CD14-positive monocyte (primary cell): Measurements from ENCODE around the gene UGT1A3. TPM values are rescaled to one million over a fixed set of nuclear protein-coding genes. Genes with fewer than 3 reads are reported as not detected.

Source experiments
- DNase-seq, 3 donors: peaks; one replicate each; pipeline ENCODE4 v3.0.0-alpha.2; 2011 to 2022
- H2AFZ ChIP-seq: 2 replicates; pipeline ENCODE4 v1.6.0; 2012; ENCODE audit warnings: mild to moderate bottlenecking, low read depth, low read length, inconsistent platforms; ENCODE audit not compliant: insufficient read depth, poor library complexity, severe bottlenecking
- H3K27ac ChIP-seq, 2 donors: 1 replicate in 1 of 2; 2 replicates in 1 of 2; pipeline ENCODE4 v1.5.1; 2012 to 2013; ENCODE audit warnings: low read length in 2 of 2, control low read depth in 1 of 2, inconsistent platforms in 1 of 2, low read depth in 1 of 2, mild to moderate bottlenecking in 1 of 2
- H3K27me3 ChIP-seq, 2 donors: one replicate each; pipeline versions ENCODE4 v1.6.0 to v1.6.1; 2011 to 2013; ENCODE audit warnings: low read length in 2 of 2; ENCODE audit not compliant: control insufficient read depth in 2 of 2, insufficient read depth in 2 of 2
- H3K36me3 ChIP-seq, 2 donors: replicated peaks in 1 of 2; 1 replicate in 1 of 2; 2 replicates in 1 of 2; pipeline versions ENCODE4 v1.5.1 to v1.6.1; 2012 to 2013; ENCODE audit warnings: low read length in 2 of 2, control low read depth in 1 of 2, inconsistent platforms in 1 of 2, mild to moderate bottlenecking in 1 of 2; ENCODE audit not compliant: insufficient read depth in 2 of 2, control insufficient read depth in 1 of 2
- H3K4me1 ChIP-seq, 2 donors: 1 replicate in 1 of 2; 2 replicates in 1 of 2; pipeline versions ENCODE4 v1.5.1 to v1.6.1; 2012 to 2013; ENCODE audit warnings: low read length in 2 of 2, control low read depth in 1 of 2, inconsistent platforms in 1 of 2, mild to moderate bottlenecking in 1 of 2, moderate library complexity in 1 of 2; ENCODE audit not compliant: insufficient read depth in 2 of 2, control insufficient read depth in 1 of 2
- H3K4me2 ChIP-seq: replicated peaks from 2 replicates; pipeline ENCODE3; 2012; ENCODE audit warnings: low read length, moderate library complexity, mild to moderate bottlenecking; ENCODE audit not compliant: poor library complexity, severe bottlenecking; ENCODE audit errors: extremely low read depth
- H3K4me3 ChIP-seq, 3 experiments: fragments of 200-600 bp in 1 of 3; sonication (generic) in 1 of 3; replicated peaks in 1 of 3; 1 replicate in 2 of 3; 2 replicates in 1 of 3; pipeline ENCODE4 v1.5.1; 2011 to 2013; ENCODE audit warnings: low read length in 3 of 3, mild to moderate bottlenecking in 3 of 3, control low read depth in 2 of 3, low read depth in 2 of 3, inconsistent platforms in 1 of 3, moderate library complexity in 1 of 3
- H3K79me2 ChIP-seq: 2 replicates; pipeline ENCODE4 v1.6.0; 2012; ENCODE audit warnings: mild to moderate bottlenecking, control low read depth, inconsistent platforms, low read length, moderate library complexity; ENCODE audit not compliant: insufficient read depth
- H3K9ac ChIP-seq: 2 replicates; pipeline ENCODE4 v1.6.0; 2017; ENCODE audit warnings: low read length, mild to moderate bottlenecking; ENCODE audit not compliant: insufficient read depth, poor library complexity, severe bottlenecking
- H3K9me3 ChIP-seq, 2 donors: replicated peaks in 1 of 2; 1 replicate in 1 of 2; 2 replicates in 1 of 2; pipeline versions ENCODE4 v1.5.1 to v1.6.1; 2012 to 2013; ENCODE audit warnings: low read length in 2 of 2, control low read depth in 1 of 2; ENCODE audit not compliant: control insufficient read depth in 1 of 2, insufficient read depth in 1 of 2
- H4K20me1 ChIP-seq: 2 replicates; pipeline ENCODE4 v1.6.0; 2012; ENCODE audit warnings: mild to moderate bottlenecking, low read length, control low read depth, moderate library complexity; ENCODE audit not compliant: insufficient read depth
- H3K27ac Mint-ChIP-seq, 7 donors: one replicate each; pipeline ENCODE4 v1.8.0; 2020; ENCODE audit warnings: mild to moderate bottlenecking in 7 of 7, mixed read lengths in 7 of 7, moderate library complexity in 6 of 7, inconsistent platforms in 2 of 7
- H3K27me3 Mint-ChIP-seq, 3 donors: one replicate each; pipeline ENCODE4 v1.8.0; 2021 to 2022; ENCODE audit warnings: low read depth in 3 of 3, mild to moderate bottlenecking in 3 of 3, mixed read lengths in 3 of 3, moderate library complexity in 3 of 3, inconsistent platforms in 1 of 3
- H3K36me3 Mint-ChIP-seq, 2 donors: one replicate each; pipeline ENCODE4 v1.8.0; 2020; ENCODE audit warnings: mixed read lengths in 2 of 2, inconsistent platforms in 1 of 2, mild to moderate bottlenecking in 1 of 2
- H3K4me1 Mint-ChIP-seq: one replicate; pipeline ENCODE4 v1.8.0; 2020; ENCODE audit warnings: mild to moderate bottlenecking, mixed read lengths
- H3K4me3 Mint-ChIP-seq, 2 donors: one replicate each; pipeline ENCODE4 v1.8.0; 2020; ENCODE audit warnings: mild to moderate bottlenecking in 2 of 2, mixed read lengths in 2 of 2, moderate library complexity in 1 of 2
- H3K9me3 Mint-ChIP-seq, 7 donors: one replicate each; pipeline ENCODE4 v1.8.0; 2020 to 2022; ENCODE audit warnings: mixed read lengths in 7 of 7, mild to moderate bottlenecking in 6 of 7, moderate library complexity in 6 of 7, inconsistent platforms in 2 of 7
- WGBS: methylation state at CpG from one replicate; pipeline ENCODE4 v1.1.5; 2013; ENCODE audit warnings: missing lambda C conversion rate; ENCODE audit not compliant: insufficient coverage; 5-methylcytosine and 5-hydroxymethylcytosine counted together
- intact Hi-C, 2 donors: fragments of 100-400 bp; cut with micrococcal nuclease; formaldehyde crosslinking; loops; one replicate each; pipeline versions ENCODE4 v1.15.0 to v1.15.1; 2023
- polyA plus RNA-seq, 3 donors: library from polyadenylated mRNA; depleted of rRNA in 1 of 3; unstranded in 2 of 3; stranded (reverse) in 1 of 3; fragments of 300-500 nt in 2 of 3; fragments of >200 nt in 1 of 3; fragmentation: Illumina TruSeq in 2 of 3; gene quantifications; 1 replicate in 2 of 3; 2 replicates in 1 of 3; pipeline ENCODE4 v1.2.3, GENCODE V29; 2012 to 2021
- TF ChIP-seq, protein P1 (sequence below): fragments of 200-600 bp; IDR thresholded peaks from one replicate; pipeline ENCODE4 v1.8.0; 2022; ENCODE audit warnings: antibody characterized with exemption, mild to moderate bottlenecking

The UGT1A3 gene
- polyA plus RNA-seq, 3 donors = not detected

DNA sequence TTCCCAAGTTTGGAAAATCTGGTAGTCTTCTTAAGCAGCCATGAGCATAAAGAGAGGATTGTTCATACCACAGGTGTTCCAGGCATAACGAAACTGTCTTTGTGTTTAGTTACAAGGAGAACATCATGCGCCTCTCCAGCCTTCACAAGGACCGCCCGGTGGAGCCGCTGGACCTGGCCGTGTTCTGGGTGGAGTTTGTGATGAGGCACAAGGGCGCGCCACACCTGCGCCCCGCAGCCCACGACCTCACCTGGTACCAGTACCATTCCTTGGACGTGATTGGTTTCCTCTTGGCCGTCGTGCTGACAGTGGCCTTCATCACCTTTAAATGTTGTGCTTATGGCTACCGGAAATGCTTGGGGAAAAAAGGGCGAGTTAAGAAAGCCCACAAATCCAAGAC is 43.3 kb downstream of the UGT1A3 start:
- Mint-ChIP-seq H3K36me3 (no peaks in the 10 kb centered on the region), H3K9me3 (peaks cover 7 to 20% (median 14%) of the 10 kb centered on the region in 7 donors), H3K27me3 (peaks cover 4 to 6% (median 4%) of the 10 kb centered on the region in 3 donors), H3K4me1 (no peaks in the 10 kb centered on the region), H3K4me3 (no peak overlapping the region), H3K27ac (no peak overlapping the region)
- H3K27me3 ChIP-seq = no peaks in the 10 kb centered on the region
- H3K4me1 ChIP-seq = no peaks in the 10 kb centered on the region
- no peaks in the 10 kb centered on the region for H3K79me2 ChIP-seq
- DNase-seq = no peak
- intact Hi-C loops = no loop called here
- peaks cover 13 to 19% of the 10 kb centered on the region in 2 donors for H3K9me3 ChIP-seq
- H3K36me3 ChIP-seq = no peaks in the 10 kb centered on the region
- no peak overlapping the region for H3K27ac ChIP-seq
- 95% methylated on average over 14 of the region's 16 CpGs for WGBS
- no peak overlapping the region for H3K4me3 ChIP-seq
- H3K4me2 ChIP-seq = no peak overlapping the region
- H3K9ac ChIP-seq = no peak overlapping the region
- no peaks in the 10 kb centered on the region for H4K20me1 ChIP-seq
- H2AFZ ChIP-seq = no peak overlapping the region
- TF ChIP-seq, protein P1, sequence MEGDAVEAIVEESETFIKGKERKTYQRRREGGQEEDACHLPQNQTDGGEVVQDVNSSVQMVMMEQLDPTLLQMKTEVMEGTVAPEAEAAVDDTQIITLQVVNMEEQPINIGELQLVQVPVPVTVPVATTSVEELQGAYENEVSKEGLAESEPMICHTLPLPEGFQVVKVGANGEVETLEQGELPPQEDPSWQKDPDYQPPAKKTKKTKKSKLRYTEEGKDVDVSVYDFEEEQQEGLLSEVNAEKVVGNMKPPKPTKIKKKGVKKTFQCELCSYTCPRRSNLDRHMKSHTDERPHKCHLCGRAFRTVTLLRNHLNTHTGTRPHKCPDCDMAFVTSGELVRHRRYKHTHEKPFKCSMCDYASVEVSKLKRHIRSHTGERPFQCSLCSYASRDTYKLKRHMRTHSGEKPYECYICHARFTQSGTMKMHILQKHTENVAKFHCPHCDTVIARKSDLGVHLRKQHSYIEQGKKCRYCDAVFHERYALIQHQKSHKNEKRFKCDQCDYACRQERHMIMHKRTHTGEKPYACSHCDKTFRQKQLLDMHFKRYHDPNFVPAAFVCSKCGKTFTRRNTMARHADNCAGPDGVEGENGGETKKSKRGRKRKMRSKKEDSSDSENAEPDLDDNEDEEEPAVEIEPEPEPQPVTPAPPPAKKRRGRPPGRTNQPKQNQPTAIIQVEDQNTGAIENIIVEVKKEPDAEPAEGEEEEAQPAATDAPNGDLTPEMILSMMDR = no peak

DNA sequence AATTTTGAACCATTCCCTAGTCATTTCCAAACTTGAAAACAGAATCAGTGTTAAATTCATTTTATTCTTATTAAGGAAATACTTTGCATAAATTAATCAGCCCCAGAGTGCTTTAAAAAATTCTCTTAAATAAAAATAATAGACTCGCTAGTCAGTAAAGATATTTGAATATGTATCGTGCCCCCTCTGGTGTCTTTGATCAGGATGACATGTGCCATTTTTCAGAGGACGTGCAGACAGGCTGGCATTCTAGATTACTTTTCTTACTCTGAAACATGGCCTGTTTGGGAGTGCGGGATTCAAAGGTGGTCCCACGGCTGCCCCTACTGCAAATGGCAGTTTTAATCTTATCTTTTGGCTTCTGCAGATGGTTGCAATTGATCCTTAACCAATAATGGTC is 43.7 kb downstream of the UGT1A3 start:
- intact Hi-C loops = no loop called here

More for the DNA sequence above, 43.7 kb downstream of the UGT1A3 start:
- WGBS = 74% methylated on average over 3 of the region's 5 CpGs
- H3K4me1 ChIP-seq = no peaks in the 10 kb centered on the region
- H4K20me1 ChIP-seq = no peaks in the 10 kb centered on the region
- Mint-ChIP-seq H3K4me1 (no peaks in the 10 kb centered on the region), H3K27ac (no peak overlapping the region), H3K4me3 (peak overlapping the region in 1 of 2 donors; percentile 1), H3K9me3 (peaks cover 7 to 23% (median 16%) of the 10 kb centered on the region in 7 donors), H3K27me3 (peaks cover 4 to 6% (median 4%) of the 10 kb centered on the region in 3 donors), H3K36me3 (no peaks in the 10 kb centered on the region)
- TF ChIP-seq, protein P1 = no peak
- H3K79me2 ChIP-seq = no peaks in the 10 kb centered on the region
- H3K4me2 ChIP-seq = no peak overlapping the region
- no peak for DNase-seq
- H2AFZ ChIP-seq = no peak overlapping the region
- H3K36me3 ChIP-seq = no peaks in the 10 kb centered on the region
- H3K9me3 ChIP-seq = peaks cover 14 to 19% of the 10 kb centered on the region in 2 donors
- no peak overlapping the region for H3K9ac ChIP-seq
- no peak overlapping the region for H3K4me3 ChIP-seq
- H3K27me3 ChIP-seq = no peaks in the 10 kb centered on the region
- H3K27ac ChIP-seq = no peak overlapping the region
